LoVo (cell line): ENCODE data around the gene AIRE.
A peak's percentile ranks its signal among the peaks of the same experiment; 100 is the strongest.
"Not testable (repeated sequence)": the region's sequence is repeated elsewhere in the genome, so short reads cannot be mapped to it uniquely, and the experiment has no call there.

Experiments
- DNase-seq: peaks from one replicate; pipeline ENCODE4 v3.0.0-alpha.2; 2016; ENCODE audit warnings: low spot score

Gene AIRE

DNA sequence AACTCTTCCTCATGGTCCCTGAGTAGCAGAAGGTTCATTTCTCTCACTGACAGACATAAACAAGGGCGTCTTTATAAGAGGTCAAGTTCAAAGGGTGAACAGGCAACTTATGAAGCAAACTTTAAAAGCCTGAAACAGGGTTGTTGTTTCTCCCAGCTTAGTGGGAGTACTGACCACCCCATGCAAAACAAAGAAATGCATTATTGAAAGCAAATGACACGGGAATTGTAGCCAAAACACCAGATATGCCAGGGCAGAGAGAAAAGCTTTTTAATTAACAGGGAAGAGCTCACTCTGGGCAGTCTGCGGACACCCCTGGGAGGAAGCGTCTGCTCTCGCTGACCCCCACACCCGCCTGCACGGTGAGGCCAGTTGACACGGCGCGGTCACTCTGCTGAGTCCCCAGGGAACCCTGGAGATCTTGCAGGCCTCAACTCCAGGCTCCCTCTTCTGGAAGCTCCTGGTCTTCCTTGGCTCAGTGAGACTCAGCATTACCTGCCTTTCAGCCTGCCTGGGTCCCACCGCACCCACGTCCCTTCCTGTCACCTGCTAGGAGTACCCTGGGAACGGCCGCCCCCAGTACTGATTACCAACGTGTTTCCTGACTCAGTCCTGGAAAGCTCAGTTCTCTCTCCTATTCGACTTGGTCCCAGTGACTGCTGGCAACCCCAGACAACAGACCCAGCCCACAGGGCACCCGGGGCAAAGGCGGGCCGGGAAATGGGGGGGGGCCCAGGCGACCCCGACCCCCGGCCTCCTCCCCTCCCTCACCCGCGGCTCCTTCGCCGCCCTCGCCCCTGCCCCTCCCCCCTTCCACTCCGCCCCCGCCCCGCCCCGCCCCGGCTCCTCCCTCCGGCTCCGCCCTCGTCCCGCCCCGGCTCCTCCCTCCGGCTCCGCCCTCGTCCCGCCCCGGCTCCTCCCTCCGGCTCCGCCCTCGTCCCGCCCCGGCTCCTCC lies 52.5 kb downstream of the AIRE start:
- peak; percentile 62 for DNase-seq

DNA sequence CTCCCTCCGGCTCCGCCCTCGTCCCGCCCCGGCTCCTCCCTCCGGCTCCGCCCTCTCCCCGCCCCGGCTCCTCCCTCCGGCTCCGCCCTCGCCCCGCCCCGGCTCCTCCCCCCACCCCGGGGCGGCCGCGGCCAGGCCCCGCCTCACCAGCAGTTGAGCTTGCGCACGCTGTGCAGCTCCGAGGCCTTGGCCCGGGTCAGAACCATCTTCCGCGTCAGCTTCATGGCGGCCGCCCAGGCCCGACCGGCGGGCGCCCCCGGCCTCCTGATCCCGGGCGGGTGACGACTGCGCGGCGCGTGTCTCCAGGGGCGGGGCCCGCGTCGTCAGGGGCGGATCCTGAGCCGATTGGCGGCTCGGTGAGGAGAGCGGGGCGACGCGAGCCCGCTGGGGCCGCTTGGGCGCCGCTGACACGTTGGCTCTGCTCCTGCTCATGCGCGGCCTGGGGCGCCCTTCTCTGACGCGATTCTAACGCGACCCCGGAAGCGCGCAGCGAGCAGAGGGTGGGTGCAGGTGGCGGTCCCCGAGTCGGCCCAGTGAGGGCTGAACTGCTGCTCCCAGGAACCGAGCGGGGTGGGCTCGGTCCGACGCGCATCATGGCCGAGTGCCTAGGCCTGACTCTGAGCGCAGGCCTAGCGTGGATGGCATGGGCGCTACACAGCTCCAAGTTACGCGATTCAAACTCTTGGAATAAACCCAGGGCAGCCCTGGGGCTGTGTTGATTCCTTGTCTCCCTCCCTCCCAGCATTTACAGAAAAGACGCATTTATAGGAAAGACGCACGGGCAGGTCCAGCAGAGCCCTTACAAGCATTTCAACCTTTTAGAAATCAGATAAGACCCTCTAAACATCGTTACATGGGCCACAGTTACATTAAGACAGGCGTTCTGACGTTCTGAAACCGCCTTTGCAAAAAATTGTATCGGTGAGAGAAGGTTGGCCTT lies 53.6 kb downstream of the AIRE start, which contains the start of gene CFAP410:
Gene CFAP410 (minus strand): TSS at position 420 of the 940 bp plus-strand sequence. CDS start 196 bp downstream, at position 224.
- DNase-seq: peak; percentile 96

DNA sequence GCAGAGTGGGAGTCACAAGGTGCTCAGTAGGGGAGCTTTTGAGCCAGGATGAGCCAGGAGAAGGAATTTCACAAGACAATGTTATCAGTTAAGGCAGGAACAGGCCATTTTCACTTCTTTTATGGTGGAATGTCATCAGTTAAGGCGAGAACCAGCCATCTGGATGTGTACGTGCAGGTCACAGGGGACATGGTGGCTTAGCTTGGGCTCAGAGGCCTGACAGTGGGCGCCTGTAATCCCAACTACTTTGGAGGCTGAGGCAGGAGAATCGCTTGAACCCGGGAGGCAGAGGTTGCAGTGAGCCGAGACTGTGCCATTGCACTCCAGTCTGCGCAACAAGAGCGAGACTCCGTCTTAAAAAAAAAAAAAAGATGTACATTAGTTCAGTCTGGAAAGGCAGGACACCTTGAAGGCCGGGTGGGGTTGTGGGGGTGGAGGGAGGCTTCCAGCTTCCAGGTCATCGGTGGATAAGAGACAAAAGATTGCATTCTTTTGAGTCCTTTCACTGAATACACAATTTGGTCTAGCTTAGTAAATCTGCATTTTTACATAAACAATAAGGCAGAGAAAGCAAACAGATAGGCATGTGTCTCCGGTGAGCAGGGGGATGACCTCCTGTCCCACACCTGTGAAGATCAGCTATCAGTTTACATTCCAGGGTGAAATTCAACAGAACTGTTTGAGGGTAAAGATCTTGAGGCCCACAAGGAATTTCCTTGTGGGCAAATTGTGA lies 56.2 kb downstream of the AIRE start:
- DNase-seq: not testable (repeated sequence)

DNA sequence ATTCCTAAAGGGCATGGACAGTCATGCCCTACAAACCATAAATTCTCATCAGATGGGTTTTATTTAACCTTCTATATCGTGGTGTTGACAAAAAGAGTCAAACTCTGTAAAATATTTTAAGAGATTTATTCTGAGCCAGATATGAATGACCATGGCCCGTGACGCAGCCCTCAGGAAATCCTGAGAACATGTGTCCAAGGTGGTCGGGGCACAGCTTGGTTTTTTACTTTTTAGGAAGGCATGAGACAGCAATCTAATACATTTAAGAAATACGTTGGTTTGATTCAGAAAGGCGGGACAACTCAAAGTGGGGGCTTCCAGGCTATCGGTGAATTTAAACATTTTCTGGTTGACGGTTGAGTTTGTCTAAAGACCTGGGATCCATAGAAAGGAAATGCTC lies 57.3 kb downstream of the AIRE start:
- not testable (repeated sequence) for DNase-seq

DNA sequence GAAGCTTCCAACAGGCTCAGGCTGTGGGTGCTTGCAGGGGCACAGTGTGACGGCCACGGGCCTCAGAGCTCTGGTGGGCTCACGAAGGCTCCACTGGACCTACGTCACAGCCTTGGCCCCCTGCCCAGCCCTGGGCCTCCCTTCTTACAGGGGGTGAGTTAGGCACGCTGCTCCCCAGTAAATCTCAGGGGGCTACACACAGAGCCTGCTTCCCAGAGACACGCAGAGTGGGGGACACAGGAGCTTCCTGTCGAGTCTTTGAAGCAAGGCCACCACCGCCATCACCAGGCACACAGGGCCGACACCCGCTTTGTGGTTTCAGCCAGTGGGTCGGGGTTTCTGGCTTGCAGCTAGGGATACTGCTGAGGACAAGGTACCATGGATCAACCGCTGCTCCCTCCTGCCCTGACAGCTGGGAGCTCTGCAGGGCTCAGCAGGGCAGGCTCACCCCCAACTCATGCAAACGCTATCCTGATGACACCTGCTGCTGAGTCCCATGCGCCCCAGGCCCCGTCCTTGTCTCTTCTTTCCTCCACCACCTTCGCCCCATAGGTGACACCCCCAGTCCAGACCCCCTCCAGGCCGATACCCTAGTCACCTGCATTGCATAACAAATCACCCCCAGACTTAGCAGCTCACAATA lies 59.0 kb downstream of the AIRE start:
- DNase-seq: no peak

DNA sequence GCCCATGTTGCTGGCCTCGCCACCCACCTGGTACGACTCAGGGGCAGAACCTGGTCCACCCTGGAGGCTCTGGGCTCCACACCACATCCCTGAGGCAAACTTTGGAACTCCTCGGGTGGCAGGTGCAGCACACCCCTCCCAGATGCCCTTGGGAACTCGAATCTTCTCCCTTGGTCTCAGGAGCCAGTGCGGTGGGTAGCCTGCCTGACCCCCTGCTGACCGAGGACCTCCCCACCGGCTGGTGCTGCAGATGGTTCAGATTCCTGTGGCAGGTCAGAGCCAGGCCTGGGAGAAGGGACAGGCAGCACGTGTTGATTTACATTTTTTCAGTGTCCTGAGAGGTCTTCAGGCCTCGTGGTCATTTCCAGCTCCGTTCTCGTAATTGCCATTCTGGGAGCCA lies 59.8 kb downstream of the AIRE start:
- no peak for DNase-seq

DNA sequence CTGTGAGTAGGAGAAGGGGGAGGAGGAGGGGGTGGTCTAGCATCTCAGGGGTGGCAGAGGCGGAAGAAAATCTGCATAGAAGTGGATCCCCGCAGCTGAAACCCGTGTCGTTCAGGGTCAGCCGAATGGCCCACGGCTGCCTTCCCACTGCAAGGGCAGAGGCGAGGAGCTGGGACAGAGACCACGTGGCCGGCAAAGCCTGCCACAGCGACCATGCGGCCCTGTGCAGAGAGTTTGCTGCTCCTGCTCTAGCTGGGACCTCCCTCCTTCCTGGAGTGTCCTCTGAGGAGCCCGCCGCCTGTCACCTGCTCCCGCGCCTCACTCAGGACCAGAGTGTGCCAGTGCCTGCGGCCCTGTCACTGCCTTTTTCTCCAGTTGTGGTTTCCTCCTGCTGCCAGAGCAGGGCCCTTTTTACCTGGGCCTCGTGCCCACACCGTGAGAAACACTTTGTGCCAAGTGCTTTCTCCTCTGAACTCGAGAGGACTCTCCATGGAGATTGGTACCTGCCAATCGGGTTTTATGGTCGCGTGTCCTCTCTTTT lies 62.3 kb downstream of the AIRE start:
- no peak for DNase-seq
